GM12878 (cell line): Measurements from ENCODE around the gene AP3M1. TPM values are rescaled to one million over a fixed set of nuclear protein-coding genes. Genes with fewer than 3 reads are reported as not detected.

Experiments used
- ATAC-seq: fragments of 200-7000 bp; cut with Tn5 transposase; 3 replicates; pipeline ENCODE4 v1.9.1; 2020; ENCODE audit warnings: mild to moderate bottlenecking, moderate library complexity
- BruUV-seq: library from RNA; stranded (reverse); fragments of 400-500 nt; replicated peaks from 2 replicates; lab custom pipeline; 2021; lab: Mats Ljungman, UMichigan
- CTCF ChIA-PET: fragments of 300-600 bp; sonication (Branson Sonifier 250); formaldehyde crosslinking; extraction: SDS; loops from one replicate; lab custom pipeline; 2021; ENCODE audit warnings: inconsistent platforms; lab: Yijun Ruan, JAX
- POLR2A ChIA-PET: fragments of 350-600 bp; formaldehyde crosslinking; extraction: SDS; loops from one replicate; lab custom pipeline; 2021; ENCODE audit warnings: inconsistent platforms; lab: Charles Lee
- RAD21 ChIA-PET: fragments of 300-600 bp; sonication (Branson Sonifier 250); formaldehyde crosslinking; loops from one replicate; lab custom pipeline; 2023; ENCODE audit warnings: antibody characterized with exemption; ENCODE audit not compliant: unreplicated experiment; lab: Charles Lee
- SMC1A ChIA-PET: fragments of 300-600 bp; sonication (Branson Sonifier 250); formaldehyde crosslinking; loops from one replicate; lab custom pipeline; 2023; ENCODE audit not compliant: unreplicated experiment, uncharacterized antibody; lab: Charles Lee
- DNase-seq: peaks from one replicate; pipeline ENCODE4 v3.0.0-alpha.2; 2011; ENCODE audit warnings: low read depth, low spot score
- FAIRE-seq: peaks from 3 replicates; lab custom pipeline; 2011; peaks lifted over from hg19 to GRCh38; lab: Jason Lieb, UNC
- H2AFZ ChIP-seq: 2 replicates; pipeline ENCODE4 v1.6.0; 2011; ENCODE audit warnings: low read depth, low read length, control low read depth; ENCODE audit not compliant: control insufficient read depth
- H3K27ac ChIP-seq: 2 replicates; pipeline ENCODE4 v1.5.1; 2011; ENCODE audit warnings: control low read depth; ENCODE audit not compliant: control insufficient read depth, insufficient read depth
- H3K27me3 ChIP-seq, 2 experiments: replicated peaks in 1 of 2; 2 replicates each; pipeline versions ENCODE4 v1.6.0 to v1.6.1; 2011; ENCODE audit warnings: low read length in 1 of 2; ENCODE audit not compliant: control insufficient read depth in 2 of 2, insufficient read depth in 2 of 2
- H3K36me3 ChIP-seq, 2 experiments: 2 replicates each; pipeline ENCODE4 v1.5.1; 2011; ENCODE audit warnings: low read length in 1 of 2; ENCODE audit not compliant: control insufficient read depth in 2 of 2, insufficient read depth in 2 of 2
- H3K4me1 ChIP-seq: 2 replicates; pipeline ENCODE4 v1.6.1; 2011; ENCODE audit warnings: mild to moderate bottlenecking, low read length, moderate library complexity, mixed read lengths; ENCODE audit not compliant: control insufficient read depth, insufficient read depth
- H3K4me2 ChIP-seq: 2 replicates; pipeline ENCODE4 v1.6.0; 2011; ENCODE audit warnings: control low read depth; ENCODE audit not compliant: control insufficient read depth, insufficient read depth
- H3K4me3 ChIP-seq: fragments of 200-600 bp; sonication (generic); 2 replicates; pipeline ENCODE4 v1.5.1; 2016
- H3K79me2 ChIP-seq: 2 replicates; pipeline ENCODE4 v1.6.0; 2011; ENCODE audit warnings: low read length; ENCODE audit not compliant: control insufficient read depth, insufficient read depth
- H3K9ac ChIP-seq: 2 replicates; pipeline ENCODE4 v1.8.0; 2011; ENCODE audit warnings: low read length, control low read depth, mixed read lengths; ENCODE audit not compliant: control insufficient read depth, insufficient read depth
- H3K9me3 ChIP-seq: replicated peaks from 3 replicates; pipeline ENCODE4 v1.5.1; 2011; ENCODE audit warnings: mild to moderate bottlenecking, low read length; ENCODE audit not compliant: control insufficient read depth, insufficient read depth
- H4K20me1 ChIP-seq: 2 replicates; pipeline ENCODE4 v1.6.0; 2011; ENCODE audit not compliant: control insufficient read depth, insufficient read depth
- POLR2AphosphoS5 ChIP-seq: IDR thresholded peaks from 2 replicates; pipeline ENCODE4 v1.6.1; 2011; ENCODE audit warnings: mild to moderate bottlenecking, low read length, inconsistent platforms
- WGBS: methylation state at CpG from one replicate; pipeline ENCODE4 v1.1.6; 2016; ENCODE audit warnings: low lambda C conversion rate; ENCODE audit not compliant: insufficient replicate concordance, insufficient coverage; ENCODE audit errors: missing lambda C conversion rate; 5-methylcytosine and 5-hydroxymethylcytosine counted together
- in situ Hi-C: fragments of 300-500 bp; cut with MboI; formaldehyde crosslinking; loops from 9 replicates; pipeline ENCODE4 v1.14.3; 2018; ENCODE audit warnings: mixed read lengths
- intact Hi-C: fragments of 100-400 bp; cut with micrococcal nuclease; formaldehyde crosslinking; loops from one replicate; pipeline ENCODE4 v1.14.2; 2022; ENCODE audit not compliant: unreplicated experiment
- polyA plus RNA-seq, 11 experiments: library from polyadenylated mRNA; depleted of rRNA in 4 of 11; unstranded in 6 of 11; stranded (reverse) in 5 of 11; fragments of >200 nt; fragmentation: Nextera tagmentation in 4 of 11; fragmentation: Illumina TruSeq in 1 of 11; extraction: Ambion mirVana in 4 of 11; extraction: Trizol in 1 of 11; gene quantifications; 1 replicate in 1 of 11; 2 replicates in 10 of 11; pipeline versions ENCODE4 v1.2.1 to v1.2.3, GENCODE V29; 2011 to 2016; ENCODE audit warnings: inconsistent platforms in 2 of 11, missing spikeins in 2 of 11, low read depth in 1 of 11
- total RNA-seq, 4 experiments: library from RNA; depleted of rRNA in 3 of 4; stranded (reverse); fragments of >200 nt in 3 of 4; fragmentation: Illumina TruSeq in 1 of 4; extraction: Trizol in 1 of 4; gene quantifications; 2 replicates each; pipeline versions ENCODE4 v1.2.1 to v1.2.3, GENCODE V29; 2013 to 2021
- TF ChIP-seq, protein P1 (sequence below): IDR thresholded peaks from 2 replicates; pipeline ENCODE4 v1.6.1; 2012; ENCODE audit warnings: low read length, inconsistent platforms

Gene AP3M1
- total and polyA plus RNA-seq, 10 of the 15 experiments (the other 5 are each of a cell fraction or from before 2014, with no cell fraction given), result 22.1 to 83.4 (median 47.7) TPM

- H3K27ac ChIP-seq, result peak overlapping the region; percentile 66; the same call in 1 of the 2 replicates
- no TSS peak for BruUV-seq
- ChIA-PET SMC1A (interaction anchor here (0.6 to 5.8 kb wide), 13 partner anchors 10 to 69 kb away, joined by 3 to 78 read pairs (median 3); partner anchors contain the start of genes ADK and AP3M1), POLR2A (interaction anchor here (0.8 to 4.8 kb wide), 7 partner anchors 9 to 25 kb away, joined by 3 to 44 read pairs (median 7); partner anchors contain the start of genes ADK and AP3M1), CTCF (interaction anchor here (0.6 to 5.3 kb wide), 8 partner anchors 10 to 208 kb away, joined by 3 to 51 read pairs (median 4); partner anchors contain the start of genes ADK and AP3M1)
- H3K79me2 ChIP-seq, result peaks cover 59% of the 10 kb centered on the region
- intact Hi-C loops, result no loop called here
- no peak for FAIRE-seq
- H3K9me3 ChIP-seq, result no peaks in the 10 kb centered on the region
- in situ Hi-C loops, result no loop called here
- H3K27me3 ChIP-seq, result no peaks in the 10 kb centered on the region
- peak overlapping the region; percentile 83 for H3K4me2 ChIP-seq
- no peaks in the 10 kb centered on the region for H3K36me3 ChIP-seq
- H4K20me1 ChIP-seq, result no peaks in the 10 kb centered on the region
- TF ChIP-seq POLR2AphosphoS5, result no peak
- TF ChIP-seq, protein P1, sequence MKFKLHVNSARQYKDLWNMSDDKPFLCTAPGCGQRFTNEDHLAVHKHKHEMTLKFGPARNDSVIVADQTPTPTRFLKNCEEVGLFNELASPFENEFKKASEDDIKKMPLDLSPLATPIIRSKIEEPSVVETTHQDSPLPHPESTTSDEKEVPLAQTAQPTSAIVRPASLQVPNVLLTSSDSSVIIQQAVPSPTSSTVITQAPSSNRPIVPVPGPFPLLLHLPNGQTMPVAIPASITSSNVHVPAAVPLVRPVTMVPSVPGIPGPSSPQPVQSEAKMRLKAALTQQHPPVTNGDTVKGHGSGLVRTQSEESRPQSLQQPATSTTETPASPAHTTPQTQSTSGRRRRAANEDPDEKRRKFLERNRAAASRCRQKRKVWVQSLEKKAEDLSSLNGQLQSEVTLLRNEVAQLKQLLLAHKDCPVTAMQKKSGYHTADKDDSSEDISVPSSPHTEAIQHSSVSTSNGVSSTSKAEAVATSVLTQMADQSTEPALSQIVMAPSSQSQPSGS, result 0 out of 2 replicates have a peak, but pooled peaks have one; percentile 7
- TF ChIP-seq, all 136 proteins: peak for 1
- Histone ChIP-seq H3K4me1 (peaks cover 53% of the 10 kb centered on the region), H3K4me3 (0 out of 2 replicates have a peak overlapping the region, but pooled peaks have one; percentile 7), H3K9ac (no peak overlapping the region), H2AFZ (no peak overlapping the region)
- WGBS, result 30% methylated on average over 2 of the region's 2 CpGs
- RAD21 ChIA-PET, result interaction anchor here (0.6 to 6.6 kb wide), 10 partner anchors 10 to 279 kb away, joined by 3 to 58 read pairs (median 8); partner anchors contain the start of genes ADK and AP3M1
- ATAC-seq, result peak; percentile 26
- DNase-seq, result no peak
Observed at GRCh38 chr10:74165530-74165901, 14.9 kb upstream of the AP3M1 start.
